HUES6 (cell line): ENCODE results near the gene GM2A.

ENCODE experiments used
- H3K27ac ChIP-seq: 2 replicates; pipeline ENCODE4 v1.7.0; 2013; ENCODE audit warnings: low read depth, mild to moderate bottlenecking, low read length, inconsistent platforms
- H3K27me3 ChIP-seq: 2 replicates; pipeline ENCODE4 v1.6.1; 2013; ENCODE audit warnings: low read length; ENCODE audit not compliant: control insufficient read depth, insufficient read depth
- H3K36me3 ChIP-seq: 2 replicates; pipeline ENCODE4 v1.6.1; 2013; ENCODE audit warnings: low read length; ENCODE audit not compliant: control insufficient read depth, insufficient read depth
- H3K4me1 ChIP-seq: 2 replicates; pipeline ENCODE4 v1.6.1; 2013; ENCODE audit warnings: low read length; ENCODE audit not compliant: control insufficient read depth, insufficient read depth
- H3K4me3 ChIP-seq: 2 replicates; pipeline ENCODE4 v1.5.1; 2013; ENCODE audit warnings: low read depth, low read length
- H3K9ac ChIP-seq: one replicate; pipeline ENCODE4 v1.6.1; 2013; ENCODE audit warnings: mild to moderate bottlenecking, low read length
- H3K9me3 ChIP-seq: 2 replicates; pipeline ENCODE4 v1.6.1; 2013; ENCODE audit warnings: low read depth, low read length; ENCODE audit not compliant: control insufficient read depth, insufficient read depth

Gene GM2A

DNA sequence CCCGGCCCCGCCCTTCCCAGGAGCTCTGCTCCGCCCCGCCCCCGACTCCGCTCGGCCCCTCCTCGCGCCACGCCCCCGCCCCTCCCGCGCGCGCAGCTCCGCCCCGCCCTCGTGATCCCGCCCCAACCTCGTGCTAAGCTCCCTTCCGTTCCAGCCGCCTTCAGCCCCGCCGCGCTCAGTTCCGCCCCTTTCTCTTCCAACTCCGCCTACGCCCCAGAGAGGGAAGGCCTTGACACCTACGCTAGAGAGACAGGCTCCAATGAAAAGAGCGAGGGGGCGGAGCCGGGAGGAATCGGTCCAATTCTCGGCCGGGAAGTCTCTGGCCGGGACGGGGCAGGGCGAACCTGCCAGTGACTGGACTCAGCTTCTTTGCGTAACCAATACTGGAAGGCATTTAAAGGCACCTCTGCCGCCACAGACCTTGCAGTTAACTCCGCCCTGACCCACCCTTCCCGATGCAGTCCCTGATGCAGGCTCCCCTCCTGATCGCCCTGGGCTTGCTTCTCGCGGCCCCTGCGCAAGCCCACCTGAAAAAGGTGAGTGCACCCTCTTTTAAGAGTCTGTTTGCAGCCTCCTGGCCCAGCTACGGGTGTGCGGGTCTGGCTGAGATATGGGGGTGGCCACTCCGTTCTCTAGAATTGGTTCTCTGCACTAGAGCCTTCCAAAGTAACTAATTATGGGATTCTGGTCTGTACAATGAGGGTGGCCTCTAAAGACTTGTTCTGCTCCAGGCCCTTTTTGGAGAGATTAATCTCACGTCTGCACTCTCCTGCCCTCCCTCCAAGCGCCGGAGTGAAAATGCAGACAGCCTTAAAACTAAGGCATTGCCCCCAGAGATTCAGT lies at the start of gene GM2A:
Gene GM2A (plus strand): TSS at position 424 of the 843 bp plus-strand sequence. CDS start 32 bp downstream, at position 456.
- Histone ChIP-seq H3K36me3 (no peaks in the 10 kb centered on the region), H3K4me1 (peaks cover 24% of the 10 kb centered on the region), H3K9ac (peak within 1 kb of the TSS; percentile 65), H3K27me3 (no peaks in the 10 kb centered on the region), H3K9me3 (no peaks in the 10 kb centered on the region), H3K27ac (no peak within 1 kb of the TSS), H3K4me3 (peak within 1 kb of the TSS; percentile 86)

DNA sequence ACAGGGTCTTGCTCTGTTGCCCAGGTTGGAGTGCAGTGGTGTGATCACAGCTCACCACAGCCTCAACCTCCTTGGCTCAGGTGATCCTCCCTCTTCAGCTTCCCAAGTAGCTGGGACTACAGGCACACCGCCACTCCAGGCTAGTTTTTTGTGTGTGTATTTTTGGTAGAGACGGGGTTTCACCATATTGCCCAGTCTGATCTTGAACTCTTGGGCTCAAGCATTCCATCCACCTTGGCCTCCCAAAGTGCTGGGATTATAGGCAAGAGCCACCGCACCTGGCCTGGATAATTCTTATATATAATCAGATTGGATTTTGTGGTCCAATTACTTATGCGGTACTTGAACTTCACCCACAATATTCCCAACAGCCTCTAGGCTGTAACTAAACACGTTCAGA lies 48.9 kb upstream of the GM2A start:
- H3K27me3 ChIP-seq = no peaks in the 10 kb centered on the region
- H3K27ac ChIP-seq = no peak overlapping the region
- H3K36me3 ChIP-seq = no peaks in the 10 kb centered on the region
- H3K9me3 ChIP-seq = no peaks in the 10 kb centered on the region
- no peaks in the 10 kb centered on the region for H3K4me1 ChIP-seq
- H3K4me3 ChIP-seq = no peak overlapping the region
- no peak overlapping the region for H3K9ac ChIP-seq

DNA sequence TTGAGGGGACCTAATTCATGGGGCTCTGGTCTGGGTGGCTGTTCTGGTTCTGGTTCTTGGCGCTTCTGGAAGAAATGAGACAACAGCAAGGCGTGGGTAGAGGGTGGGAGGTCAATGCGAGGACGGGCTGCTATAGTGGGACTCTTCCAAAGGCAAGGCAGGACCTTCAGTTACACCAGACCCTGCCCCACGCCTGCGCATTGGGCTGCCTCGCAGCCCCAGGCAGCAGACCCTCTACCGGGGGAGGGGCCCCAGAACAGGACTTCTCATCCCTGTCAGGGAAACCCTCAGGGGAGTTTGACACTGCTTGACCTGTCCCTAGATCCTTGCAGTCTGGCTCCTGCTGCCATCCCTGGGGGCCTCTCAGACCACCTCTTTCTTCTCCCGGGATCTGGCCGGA lies 47.6 kb upstream of the GM2A start:
- no peaks in the 10 kb centered on the region for H3K36me3 ChIP-seq
- no peak overlapping the region for H3K27ac ChIP-seq
- no peaks in the 10 kb centered on the region for H3K9me3 ChIP-seq
- no peak overlapping the region for H3K4me3 ChIP-seq
- no peaks in the 10 kb centered on the region for H3K27me3 ChIP-seq
- H3K9ac ChIP-seq = no peak overlapping the region
- no peaks in the 10 kb centered on the region for H3K4me1 ChIP-seq

DNA sequence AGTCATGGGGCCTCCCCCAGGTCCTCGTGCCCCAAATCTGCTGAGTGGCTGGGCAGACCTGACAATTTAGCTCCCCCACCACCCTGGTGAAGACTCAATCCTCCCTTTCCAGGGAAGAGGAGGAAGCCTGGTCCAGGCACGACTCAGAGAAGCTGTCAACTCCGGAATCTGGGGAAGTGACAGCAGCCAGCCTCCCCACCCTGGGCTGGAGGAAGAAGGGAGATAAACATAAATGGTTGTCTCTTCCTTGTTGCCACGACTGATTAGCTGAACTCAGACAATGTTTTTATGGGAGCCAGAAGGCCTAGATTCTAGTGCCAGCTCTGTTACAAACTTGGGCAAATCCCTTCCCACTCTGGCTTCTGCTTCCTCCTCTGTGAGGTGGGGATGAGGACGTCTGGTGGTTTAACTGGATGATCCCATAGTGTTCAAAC lies 44.5 kb upstream of the GM2A start:
- no peak overlapping the region for H3K27ac ChIP-seq
- H3K4me1 ChIP-seq = peaks cover under 1% of the 10 kb centered on the region; the same call in 1 of the 2 replicates
- H3K4me3 ChIP-seq = no peak overlapping the region
- H3K9me3 ChIP-seq = no peaks in the 10 kb centered on the region
- no peak overlapping the region for H3K9ac ChIP-seq
- no peaks in the 10 kb centered on the region for H3K36me3 ChIP-seq
- H3K27me3 ChIP-seq = no peaks in the 10 kb centered on the region

DNA sequence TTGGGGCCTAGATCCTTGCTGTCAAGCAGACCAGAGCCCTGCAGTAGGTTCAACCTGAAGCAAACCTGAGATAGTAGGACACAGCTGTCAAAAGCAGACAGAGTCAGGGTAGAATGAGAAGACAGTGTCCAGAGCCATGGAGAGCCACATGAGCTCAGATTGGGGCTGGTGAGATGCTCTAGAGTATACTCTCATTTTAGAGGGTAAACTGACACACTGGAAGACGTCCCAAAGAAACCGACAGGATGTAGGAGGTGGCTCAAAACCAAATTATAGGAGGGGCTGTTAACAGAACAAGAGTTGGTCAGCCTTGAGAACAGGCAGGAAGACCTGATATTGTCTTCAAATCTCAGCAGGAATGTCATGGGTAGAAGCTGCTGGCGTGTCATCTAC lies 40.6 kb upstream of the GM2A start:
- no peaks in the 10 kb centered on the region for H3K9me3 ChIP-seq
- peaks cover 13% of the 10 kb centered on the region for H3K4me1 ChIP-seq
- no peak overlapping the region for H3K27ac ChIP-seq
- H3K27me3 ChIP-seq = no peaks in the 10 kb centered on the region
- H3K9ac ChIP-seq = no peak overlapping the region
- no peaks in the 10 kb centered on the region for H3K36me3 ChIP-seq
- no peak overlapping the region for H3K4me3 ChIP-seq

DNA sequence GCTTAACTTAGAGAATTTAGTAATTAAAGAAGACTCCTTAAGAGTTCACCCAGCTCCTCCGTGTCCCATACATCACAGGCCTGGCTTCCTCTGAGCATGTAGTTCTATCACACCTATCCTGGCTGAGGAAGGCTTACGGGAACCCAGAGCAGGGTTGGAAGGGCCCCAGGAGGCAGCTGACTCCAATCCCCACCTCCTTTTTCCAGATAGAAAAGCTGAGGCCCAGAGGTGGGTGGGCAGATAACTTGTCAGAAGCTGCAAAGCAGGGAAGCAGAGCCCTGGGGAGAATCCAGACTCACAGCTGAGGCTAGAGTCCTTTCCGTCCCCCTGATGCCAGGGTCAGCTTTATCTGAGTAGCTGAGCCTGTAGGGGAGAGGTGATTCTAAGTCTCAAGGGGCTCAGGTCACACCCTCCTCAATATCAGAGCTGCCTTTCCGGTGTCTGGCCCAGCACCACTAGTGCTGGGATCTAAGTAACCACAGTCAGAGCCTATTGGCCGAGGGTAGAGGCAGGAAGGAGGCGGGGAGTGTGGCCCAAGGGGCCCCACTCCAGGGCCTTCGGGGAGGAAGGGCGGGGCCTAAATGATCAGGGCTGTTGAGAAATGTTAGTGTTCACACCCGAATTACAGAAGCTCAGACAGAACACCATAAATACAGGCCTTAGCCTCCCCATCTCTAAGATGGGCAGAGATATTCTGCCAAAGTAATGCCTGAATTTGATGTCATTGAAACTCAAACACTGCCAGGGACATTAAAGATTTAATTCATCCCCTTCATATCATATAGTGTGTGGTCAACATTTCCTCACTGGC lies 39.0 kb upstream of the GM2A start:
- Histone ChIP-seq H3K9me3 (no peaks in the 10 kb centered on the region), H3K9ac (no peak overlapping the region), H3K36me3 (no peaks in the 10 kb centered on the region), H3K27me3 (no peaks in the 10 kb centered on the region), H3K4me1 (peaks cover 13% of the 10 kb centered on the region), H3K4me3 (no peak overlapping the region), H3K27ac (no peak overlapping the region)

DNA sequence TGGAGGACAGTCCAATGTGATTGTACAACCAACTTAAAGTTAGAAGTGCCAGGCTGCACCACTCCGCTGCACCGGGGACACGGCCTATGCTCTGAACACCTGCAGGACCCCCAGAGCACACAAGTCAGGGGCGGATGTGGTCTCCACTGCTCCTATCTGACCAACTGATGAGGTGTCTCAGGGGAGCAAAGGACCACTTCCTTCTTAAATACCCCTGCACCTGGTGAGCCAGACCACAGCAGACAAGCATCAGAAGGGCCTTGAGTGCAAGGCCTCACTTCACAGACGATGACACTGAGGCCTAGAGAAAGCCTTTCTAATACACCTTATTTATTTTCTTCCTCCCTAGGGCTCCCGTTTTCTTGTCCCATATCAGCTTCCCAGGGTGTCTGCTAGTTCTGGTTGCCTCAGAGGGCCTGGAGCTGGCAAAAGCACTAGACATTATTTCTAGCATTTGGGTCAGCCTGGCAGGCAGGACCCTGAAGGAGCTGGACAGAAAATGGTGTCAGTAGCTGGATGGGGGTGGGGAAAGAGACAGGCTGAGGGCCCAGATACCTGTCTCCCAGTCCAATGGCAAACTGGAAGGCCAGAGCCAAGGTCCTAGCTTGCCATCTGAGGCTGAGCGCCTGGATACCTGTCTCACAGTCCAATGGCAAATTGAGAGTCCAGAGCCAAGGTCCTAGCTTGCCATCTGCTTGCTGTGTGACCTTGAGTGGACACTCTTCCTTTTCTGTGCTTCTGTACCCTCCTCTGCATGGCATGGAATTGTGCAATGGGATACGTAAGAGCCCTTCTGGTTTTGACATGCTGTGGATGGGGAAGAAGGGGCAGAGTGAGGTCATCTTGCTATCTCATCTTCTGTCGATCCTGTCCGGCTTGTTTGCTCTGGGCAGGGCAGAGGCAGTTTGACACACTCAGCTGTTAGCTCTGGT lies 38.1 kb upstream of the GM2A start:
- Histone ChIP-seq H3K9me3 (no peaks in the 10 kb centered on the region), H3K36me3 (no peaks in the 10 kb centered on the region), H3K4me3 (no peak overlapping the region), H3K9ac (no peak overlapping the region), H3K27ac (no peak overlapping the region), H3K4me1 (peaks cover 13% of the 10 kb centered on the region), H3K27me3 (no peaks in the 10 kb centered on the region)

DNA sequence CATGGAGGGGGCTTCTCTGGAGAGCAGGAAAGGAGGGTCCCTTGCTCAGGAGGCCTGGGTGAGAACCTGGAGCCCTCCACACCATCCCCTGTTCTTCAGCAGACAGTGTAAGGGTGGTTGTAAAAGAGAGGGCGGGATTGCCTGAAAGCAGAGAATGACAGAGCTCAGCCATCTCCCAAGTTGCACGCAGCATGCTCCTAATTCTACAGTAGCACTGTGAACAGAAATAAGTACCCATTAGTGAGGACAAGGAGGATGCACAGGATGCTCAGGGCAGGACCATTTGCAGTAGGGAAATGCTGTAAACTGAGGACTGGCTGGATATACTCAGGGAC lies 37.5 kb upstream of the GM2A start:
- Histone ChIP-seq H3K9me3 (no peaks in the 10 kb centered on the region), H3K9ac (no peak overlapping the region), H3K27me3 (no peaks in the 10 kb centered on the region), H3K4me1 (peaks cover 13% of the 10 kb centered on the region), H3K36me3 (no peaks in the 10 kb centered on the region), H3K27ac (no peak overlapping the region), H3K4me3 (no peak overlapping the region)

DNA sequence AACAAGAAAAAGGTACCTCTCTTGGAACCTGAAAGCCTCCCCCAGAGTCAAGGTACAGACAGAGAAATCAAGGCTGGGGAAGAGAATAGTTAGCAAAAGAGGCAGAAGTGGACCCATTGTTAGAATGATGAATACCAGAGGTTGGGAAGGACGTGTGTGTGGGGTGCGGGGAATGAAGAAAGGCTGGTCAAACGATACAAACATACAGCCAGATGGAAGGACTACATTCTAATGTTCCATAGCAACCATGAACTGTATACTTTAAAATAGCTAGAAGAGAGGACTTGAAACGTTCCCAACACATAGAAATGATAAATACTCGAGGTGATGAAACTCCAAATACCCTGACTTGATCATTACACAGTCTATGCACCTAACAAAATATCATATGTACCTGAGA lies 36.2 kb upstream of the GM2A start:
- no peaks in the 10 kb centered on the region for H3K27me3 ChIP-seq
- peaks cover 13% of the 10 kb centered on the region for H3K4me1 ChIP-seq
- H3K27ac ChIP-seq = no peak overlapping the region
- no peak overlapping the region for H3K9ac ChIP-seq
- H3K9me3 ChIP-seq = no peaks in the 10 kb centered on the region
- H3K4me3 ChIP-seq = no peak overlapping the region
- no peaks in the 10 kb centered on the region for H3K36me3 ChIP-seq

DNA sequence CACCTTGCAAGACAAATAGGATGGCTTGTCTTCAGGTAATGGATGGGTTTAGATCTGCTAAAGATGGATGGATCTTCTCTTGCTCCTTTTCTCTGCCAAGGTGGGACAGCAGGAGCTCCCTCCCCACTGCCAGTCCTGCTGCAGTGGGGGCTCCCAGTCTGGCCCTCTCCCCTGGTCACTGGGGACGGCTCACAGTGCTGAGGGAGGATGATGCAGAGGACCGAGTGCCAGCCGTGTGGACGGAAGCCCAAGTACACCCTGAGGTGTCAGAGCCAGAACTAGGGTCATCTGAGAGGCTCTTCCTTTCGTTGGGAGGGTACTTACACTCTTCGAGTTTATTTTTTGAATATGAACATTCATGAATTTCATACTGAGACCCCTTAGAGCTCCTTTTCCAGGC lies 34.8 kb upstream of the GM2A start:
- peaks cover 11% of the 10 kb centered on the region for H3K27me3 ChIP-seq
- no peak overlapping the region for H3K4me3 ChIP-seq
- H3K9me3 ChIP-seq = no peaks in the 10 kb centered on the region
- H3K9ac ChIP-seq = no peak overlapping the region
- no peak overlapping the region for H3K27ac ChIP-seq
- no peaks in the 10 kb centered on the region for H3K36me3 ChIP-seq
- H3K4me1 ChIP-seq = peaks cover 21% of the 10 kb centered on the region
